Osteocyte (in vitro differentiated cells): Measurements from ENCODE around the gene GPBP1. TPM values are rescaled to one million over a fixed set of nuclear protein-coding genes. Genes with fewer than 3 reads are reported as not detected.

Source experiments
- DNase-seq: peaks from one replicate; pipeline ENCODE4 v3.0.0; 2021; ENCODE audit warnings: mixed read lengths; ENCODE audit not compliant: unreplicated experiment; ENCODE audit errors: extremely low spot score
- H3K27ac Mint-ChIP-seq: one replicate; pipeline ENCODE4 v1.8.0; 2021; ENCODE audit warnings: mild to moderate bottlenecking, mixed read lengths; ENCODE audit not compliant: unreplicated experiment
- H3K27me3 Mint-ChIP-seq: one replicate; pipeline ENCODE4 v1.8.0; 2021; ENCODE audit warnings: mixed read lengths; ENCODE audit not compliant: unreplicated experiment
- H3K36me3 Mint-ChIP-seq: one replicate; pipeline ENCODE4 v1.8.0; 2021; ENCODE audit warnings: mixed read lengths; ENCODE audit not compliant: unreplicated experiment
- H3K4me1 Mint-ChIP-seq: one replicate; pipeline ENCODE4 v1.8.0; 2021; ENCODE audit warnings: mixed read lengths; ENCODE audit not compliant: unreplicated experiment
- H3K4me3 Mint-ChIP-seq: one replicate; pipeline ENCODE4 v1.8.0; 2021; ENCODE audit warnings: mild to moderate bottlenecking, moderate library complexity, mixed read lengths; ENCODE audit not compliant: unreplicated experiment
- H3K9me3 Mint-ChIP-seq: one replicate; pipeline ENCODE4 v1.8.0; 2021; ENCODE audit warnings: mixed read lengths; ENCODE audit not compliant: unreplicated experiment
- long read RNA-seq: library from polyadenylated mRNA; unstranded; transcript quantifications from one replicate; pipeline ENCODE4 v2.0.0, GENCODE V29; 2021
- total RNA-seq: library from RNA; stranded (reverse); gene quantifications from 2 replicates; pipeline ENCODE4 v1.2.1, GENCODE V29; 2021
- TF ChIP-seq, protein P1 (sequence below): fragments of 200-600 bp; sonication (generic); IDR thresholded peaks from 2 replicates; pipeline ENCODE4 v1.5.0; 2021; ENCODE audit warnings: antibody characterized with exemption, mild to moderate bottlenecking, moderate library complexity

Gene GPBP1, protein sequence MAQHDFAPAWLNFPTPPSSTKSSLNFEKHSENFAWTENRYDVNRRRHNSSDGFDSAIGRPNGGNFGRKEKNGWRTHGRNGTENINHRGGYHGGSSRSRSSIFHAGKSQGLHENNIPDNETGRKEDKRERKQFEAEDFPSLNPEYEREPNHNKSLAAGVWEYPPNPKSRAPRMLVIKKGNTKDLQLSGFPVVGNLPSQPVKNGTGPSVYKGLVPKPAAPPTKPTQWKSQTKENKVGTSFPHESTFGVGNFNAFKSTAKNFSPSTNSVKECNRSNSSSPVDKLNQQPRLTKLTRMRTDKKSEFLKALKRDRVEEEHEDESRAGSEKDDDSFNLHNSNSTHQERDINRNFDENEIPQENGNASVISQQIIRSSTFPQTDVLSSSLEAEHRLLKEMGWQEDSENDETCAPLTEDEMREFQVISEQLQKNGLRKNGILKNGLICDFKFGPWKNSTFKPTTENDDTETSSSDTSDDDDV
- total RNA-seq: 58.4 and 65.3 TPM in 2 replicates
- long read RNA-seq, full-length matches to known transcripts: 113 of 352 reads
- long read RNA-seq, partial matches to known transcripts: 154 of 352 reads
- long read RNA-seq, other reads (novel, unspliced or antisense): 85 of 352 reads

DNA sequence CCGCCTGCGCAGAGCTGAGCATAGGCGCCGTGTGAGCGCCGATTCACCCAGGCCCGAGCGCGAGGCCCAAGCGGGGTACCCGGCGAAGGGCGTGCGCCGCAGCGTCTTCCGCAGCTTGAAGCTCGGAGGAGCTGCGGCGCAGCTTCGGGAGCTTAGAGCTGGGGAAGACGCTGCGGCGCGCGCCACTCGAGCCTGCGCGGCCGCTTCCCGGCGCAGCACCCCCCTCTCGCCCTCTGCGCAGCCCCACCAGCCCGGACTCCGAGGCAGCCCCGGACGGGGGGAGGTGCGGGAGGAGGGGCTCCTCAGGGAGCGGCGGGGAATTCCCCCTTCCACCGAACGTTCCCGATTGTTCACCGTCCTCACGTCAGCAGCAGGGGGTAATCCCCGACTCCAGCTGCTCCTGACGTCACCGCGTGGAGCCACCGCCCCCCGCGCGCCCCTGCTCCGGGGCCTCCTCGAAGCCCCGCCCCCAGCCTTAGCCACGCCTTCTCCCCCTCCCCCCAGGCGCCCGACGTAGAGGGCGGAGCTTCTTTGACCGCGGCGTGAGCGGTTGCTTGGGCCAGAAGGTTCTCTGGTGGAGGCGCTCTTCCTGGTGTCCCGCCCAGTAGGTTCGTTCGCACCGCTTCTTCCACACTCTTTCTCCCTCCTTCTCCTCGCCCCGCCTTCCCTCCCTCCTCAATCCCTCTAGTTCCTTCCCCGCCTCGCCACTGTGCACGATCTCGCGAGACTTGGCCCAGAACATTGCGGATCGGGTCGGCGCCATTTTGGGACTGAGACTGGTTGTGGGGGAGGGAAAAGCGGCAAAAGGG lies at the start of gene GPBP1:
Gene GPBP1 (plus strand): TSS at position 741 of the 809 bp plus-strand sequence. CDS start 40,072 bp downstream, outside the sequence.
- H3K4me3 Mint-ChIP-seq: peak within 1 kb of the TSS; percentile 93
- peaks cover 45% of the 10 kb centered on the region for H3K4me1 Mint-ChIP-seq
- peak within 1 kb of the TSS; percentile 99 for H3K27ac Mint-ChIP-seq

DNA sequence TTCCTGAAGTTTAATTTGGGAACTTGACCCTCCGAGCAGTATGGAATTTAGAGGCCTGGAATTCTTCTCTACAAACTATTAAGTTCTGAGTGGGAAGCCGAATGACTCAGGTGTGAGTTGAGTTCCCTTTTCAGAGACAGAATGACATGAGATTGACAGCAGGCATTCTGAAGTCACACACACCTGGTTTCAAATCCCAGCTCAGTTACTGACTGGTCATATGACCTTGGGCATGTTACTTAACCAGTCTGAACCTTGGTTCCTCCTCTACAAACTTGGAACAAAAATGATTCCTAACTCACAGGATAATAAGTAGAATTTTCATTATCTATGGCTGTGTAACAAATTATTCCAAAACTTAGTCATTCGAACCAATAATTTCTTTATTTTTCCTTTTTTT lies 45.5 kb upstream of the GPBP1 start:
- H3K36me3 Mint-ChIP-seq: no peaks in the 10 kb centered on the region

More for the DNA sequence above, at the start of gene GPBP1:
- H3K27me3 Mint-ChIP-seq: no peaks in the 10 kb centered on the region
- peak; percentile 99 for DNase-seq
- TF ChIP-seq, protein P1, sequence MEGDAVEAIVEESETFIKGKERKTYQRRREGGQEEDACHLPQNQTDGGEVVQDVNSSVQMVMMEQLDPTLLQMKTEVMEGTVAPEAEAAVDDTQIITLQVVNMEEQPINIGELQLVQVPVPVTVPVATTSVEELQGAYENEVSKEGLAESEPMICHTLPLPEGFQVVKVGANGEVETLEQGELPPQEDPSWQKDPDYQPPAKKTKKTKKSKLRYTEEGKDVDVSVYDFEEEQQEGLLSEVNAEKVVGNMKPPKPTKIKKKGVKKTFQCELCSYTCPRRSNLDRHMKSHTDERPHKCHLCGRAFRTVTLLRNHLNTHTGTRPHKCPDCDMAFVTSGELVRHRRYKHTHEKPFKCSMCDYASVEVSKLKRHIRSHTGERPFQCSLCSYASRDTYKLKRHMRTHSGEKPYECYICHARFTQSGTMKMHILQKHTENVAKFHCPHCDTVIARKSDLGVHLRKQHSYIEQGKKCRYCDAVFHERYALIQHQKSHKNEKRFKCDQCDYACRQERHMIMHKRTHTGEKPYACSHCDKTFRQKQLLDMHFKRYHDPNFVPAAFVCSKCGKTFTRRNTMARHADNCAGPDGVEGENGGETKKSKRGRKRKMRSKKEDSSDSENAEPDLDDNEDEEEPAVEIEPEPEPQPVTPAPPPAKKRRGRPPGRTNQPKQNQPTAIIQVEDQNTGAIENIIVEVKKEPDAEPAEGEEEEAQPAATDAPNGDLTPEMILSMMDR: peak; percentile 7
- peaks cover 10% of the 10 kb centered on the region for H3K36me3 Mint-ChIP-seq
- no peaks in the 10 kb centered on the region for H3K9me3 Mint-ChIP-seq

DNA sequence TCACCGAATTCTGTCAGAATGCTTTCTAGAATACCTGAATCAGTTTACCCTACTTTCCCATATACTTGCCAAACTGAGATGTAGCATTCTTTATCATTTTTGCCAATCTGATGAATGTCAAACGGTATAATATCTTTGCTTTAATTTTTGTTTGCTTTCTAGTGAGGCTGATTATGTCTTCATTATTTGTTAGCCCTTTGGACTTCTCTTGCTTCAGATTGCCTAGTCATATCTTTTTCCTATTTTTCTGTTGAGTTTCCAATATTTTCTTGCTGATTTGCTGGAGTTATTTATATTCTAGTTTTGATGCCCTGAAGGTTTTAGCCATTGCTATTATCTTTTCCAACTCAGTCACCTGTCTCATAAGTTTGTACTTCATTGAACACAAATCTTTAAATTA lies 40.3 kb upstream of the GPBP1 start:
- Mint-ChIP-seq H3K36me3 (no peaks in the 10 kb centered on the region), H3K4me3 (no peak overlapping the region), H3K27ac (no peak overlapping the region), H3K27me3 (peaks cover 15% of the 10 kb centered on the region), H3K9me3 (no peaks in the 10 kb centered on the region), H3K4me1 (peaks cover 1% of the 10 kb centered on the region)
- DNase-seq: no peak
- TF ChIP-seq, protein P1: no peak

More for the DNA sequence above, 45.5 kb upstream of the GPBP1 start:
- Mint-ChIP-seq H3K9me3 (no peaks in the 10 kb centered on the region), H3K4me1 (no peaks in the 10 kb centered on the region), H3K27me3 (peaks cover 2% of the 10 kb centered on the region), H3K4me3 (no peak overlapping the region), H3K27ac (no peak overlapping the region)
- TF ChIP-seq, protein P1: no peak
- no peak for DNase-seq

DNA sequence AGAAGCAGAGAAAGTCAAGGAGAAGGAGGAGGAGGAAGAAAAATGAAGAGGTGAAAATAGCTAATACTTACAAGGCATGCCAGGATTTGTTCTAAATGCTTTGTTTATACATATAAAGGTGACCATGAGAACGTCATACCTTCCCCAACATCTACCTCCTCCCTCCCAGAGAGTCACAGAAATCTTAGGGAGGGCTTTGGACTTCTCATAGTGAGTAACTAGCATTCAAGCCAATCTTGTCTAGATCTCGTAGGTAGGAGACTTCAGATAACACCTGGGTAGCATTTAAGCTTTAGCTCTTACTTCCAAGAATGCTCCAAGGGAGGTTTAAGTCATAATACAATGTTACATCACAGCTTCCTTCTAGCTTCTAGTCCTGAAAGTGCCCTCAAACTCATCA lies 36.5 kb upstream of the GPBP1 start:
- H3K36me3 Mint-ChIP-seq: no peaks in the 10 kb centered on the region
- no peak for DNase-seq
- TF ChIP-seq, protein P1: no peak
- H3K4me1 Mint-ChIP-seq: peaks cover 1% of the 10 kb centered on the region
- H3K4me3 Mint-ChIP-seq: no peak overlapping the region
- H3K27ac Mint-ChIP-seq: no peak overlapping the region
- H3K9me3 Mint-ChIP-seq: no peaks in the 10 kb centered on the region
- H3K27me3 Mint-ChIP-seq: peaks cover 26% of the 10 kb centered on the region
